Ramos (cell line): Measurements from ENCODE around the gene PMPCA.

Experiments
- in situ Hi-C: fragments of 300-500 bp; cut with MboI; formaldehyde crosslinking; loops from one replicate; pipeline ENCODE4 v1.14.3; 2022; ENCODE audit warnings: low sequenced_read_pairs; ENCODE audit not compliant: unreplicated experiment

Gene PMPCA

DNA sequence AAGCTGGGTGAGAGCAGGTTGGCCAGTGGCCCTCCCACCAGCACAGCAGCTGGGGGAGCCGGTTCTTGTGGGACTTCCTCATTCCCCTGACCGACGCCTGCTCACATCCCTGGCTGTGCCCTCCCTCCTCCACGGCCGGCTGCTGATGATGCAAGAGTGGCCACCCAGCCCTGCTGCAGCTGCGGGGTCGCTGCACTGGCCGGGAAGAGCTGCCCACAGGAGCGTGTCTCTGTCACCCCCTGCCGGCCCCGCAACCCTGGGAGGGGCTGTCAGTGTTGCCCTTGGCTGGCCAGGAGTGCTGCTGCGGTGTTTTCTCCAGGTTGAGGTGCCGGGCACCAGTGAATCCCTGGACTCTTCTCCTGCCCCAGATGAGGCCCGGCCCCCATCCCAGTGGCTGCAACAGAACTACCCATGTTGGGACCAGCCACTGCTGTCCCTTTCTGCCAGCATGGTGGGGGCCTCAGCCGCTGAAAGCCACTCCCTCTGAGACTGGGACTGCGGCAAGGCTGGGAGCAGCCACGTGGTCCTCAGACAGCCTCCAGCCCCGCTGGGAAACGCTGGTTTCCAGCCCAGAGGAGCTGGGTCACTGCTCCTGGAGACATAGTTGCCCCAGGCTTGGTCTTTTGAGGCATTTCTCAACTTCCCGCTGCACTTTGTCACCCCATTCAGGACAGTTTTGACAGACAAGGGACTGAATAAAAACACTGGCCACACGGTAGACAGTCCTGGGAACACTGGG lies 37.7 kb upstream of the PMPCA start:
- in situ Hi-C loops, result no loop called here

DNA sequence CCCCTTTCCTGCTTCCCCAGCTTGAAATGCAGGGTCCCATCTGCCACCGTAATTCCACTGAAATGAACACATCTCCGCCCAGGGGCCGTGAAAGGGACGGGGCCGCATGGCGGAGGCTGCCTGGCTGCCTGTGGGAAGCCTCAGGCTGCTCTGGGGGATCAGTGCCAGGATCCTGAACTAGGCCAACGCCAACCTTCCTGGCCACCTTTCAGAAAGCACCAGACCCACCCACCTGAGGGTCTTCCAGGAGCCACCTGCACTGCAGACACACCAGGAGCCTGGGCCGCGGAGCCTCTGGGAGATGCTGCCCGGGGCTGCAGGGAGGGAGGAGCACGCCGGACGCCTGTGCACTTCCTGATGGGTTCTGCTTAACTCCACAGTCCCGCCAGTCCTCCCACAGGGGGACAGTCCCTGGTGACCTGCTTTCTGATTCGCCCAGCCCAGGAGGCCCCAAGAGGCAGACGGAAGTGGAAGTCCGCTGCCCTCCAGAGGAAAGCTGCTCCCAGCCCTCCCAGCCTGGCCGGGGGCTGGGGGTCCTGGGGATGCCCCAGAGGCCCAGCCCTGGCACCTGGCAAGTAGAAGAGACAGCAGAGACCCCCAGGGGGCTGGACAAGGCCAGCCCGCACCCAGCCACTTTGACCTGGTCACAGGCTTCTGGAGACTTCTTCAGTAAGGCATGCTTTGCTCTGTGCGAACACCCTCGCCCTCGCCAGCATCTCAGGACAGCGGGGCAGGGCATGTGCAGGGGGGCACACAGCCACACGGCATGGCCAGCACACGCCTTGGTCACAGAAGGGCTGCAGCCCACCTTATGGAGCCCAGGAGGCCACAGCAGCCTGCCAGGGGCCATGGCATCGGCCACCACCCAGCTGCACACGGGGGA lies 36.9 kb upstream of the PMPCA start, which contains the start of gene CARD9:
TSS of gene CARD9 (minus strand) at position 370 of the 883 bp plus-strand sequence. CDS start 1,591 bp downstream, outside the sequence.
- in situ Hi-C loops, result no loop called here

DNA sequence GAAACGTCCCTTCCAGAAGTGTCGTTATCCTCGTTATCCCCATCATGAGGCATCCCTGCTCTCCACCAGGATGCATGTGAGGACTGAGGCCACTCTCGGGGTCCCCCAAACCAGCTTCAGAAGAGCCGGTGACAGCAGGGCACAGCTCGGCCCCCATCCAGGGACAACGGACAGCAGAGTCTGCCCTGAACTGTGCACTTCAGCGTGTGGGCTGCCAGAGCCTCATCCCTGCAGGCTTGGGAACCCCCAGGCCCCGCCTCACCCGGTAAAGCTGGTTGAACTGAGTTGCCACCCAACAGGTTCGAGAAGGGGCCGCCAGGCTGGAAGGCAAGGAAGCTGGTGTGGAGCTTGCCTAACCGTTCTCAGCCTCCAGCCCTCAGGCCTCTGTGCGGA lies 36.3 kb upstream of the PMPCA start:
- in situ Hi-C loops, result no loop called here

DNA sequence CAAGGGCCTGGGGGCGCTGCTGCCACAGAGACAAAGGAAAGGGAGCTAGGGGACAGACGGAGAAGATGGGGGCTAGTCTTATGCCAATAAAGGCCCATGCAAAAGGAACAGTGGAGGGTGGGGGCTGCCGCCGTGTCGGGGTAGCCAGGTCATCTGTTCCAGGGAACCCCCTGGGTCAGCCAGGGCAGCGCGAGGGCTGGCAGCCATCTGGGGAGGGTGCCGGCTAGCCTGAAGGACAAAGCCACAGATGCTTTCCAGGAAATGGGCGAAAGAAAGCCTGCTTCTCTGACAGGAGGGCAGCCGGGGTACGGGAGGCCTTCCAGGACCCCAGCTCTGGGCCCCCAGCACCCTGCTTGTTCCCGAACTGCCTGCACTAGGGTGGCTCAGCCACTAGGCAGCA lies 35.4 kb upstream of the PMPCA start:
- in situ Hi-C loops, result no loop called here

DNA sequence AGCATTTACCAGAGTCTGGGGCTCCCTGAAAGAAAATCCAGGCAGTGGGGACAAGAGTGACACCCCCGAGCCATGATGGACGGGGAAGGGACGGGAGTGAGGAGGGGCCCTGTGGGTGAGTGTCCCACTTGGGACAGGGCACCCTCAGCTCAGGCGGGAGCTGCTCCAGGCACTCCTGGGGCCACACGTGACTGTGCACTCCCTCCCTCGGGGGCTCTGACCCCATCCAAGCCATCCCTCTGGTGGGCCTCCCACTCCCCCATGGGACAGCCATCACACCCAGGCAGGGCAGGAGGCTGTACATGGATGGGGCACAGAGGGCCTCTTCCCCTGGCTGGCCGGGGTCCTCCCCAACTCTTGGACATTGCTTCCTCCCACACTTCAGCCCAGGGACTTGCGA lies 34.0 kb upstream of the PMPCA start:
- in situ Hi-C loops, result no loop called here

DNA sequence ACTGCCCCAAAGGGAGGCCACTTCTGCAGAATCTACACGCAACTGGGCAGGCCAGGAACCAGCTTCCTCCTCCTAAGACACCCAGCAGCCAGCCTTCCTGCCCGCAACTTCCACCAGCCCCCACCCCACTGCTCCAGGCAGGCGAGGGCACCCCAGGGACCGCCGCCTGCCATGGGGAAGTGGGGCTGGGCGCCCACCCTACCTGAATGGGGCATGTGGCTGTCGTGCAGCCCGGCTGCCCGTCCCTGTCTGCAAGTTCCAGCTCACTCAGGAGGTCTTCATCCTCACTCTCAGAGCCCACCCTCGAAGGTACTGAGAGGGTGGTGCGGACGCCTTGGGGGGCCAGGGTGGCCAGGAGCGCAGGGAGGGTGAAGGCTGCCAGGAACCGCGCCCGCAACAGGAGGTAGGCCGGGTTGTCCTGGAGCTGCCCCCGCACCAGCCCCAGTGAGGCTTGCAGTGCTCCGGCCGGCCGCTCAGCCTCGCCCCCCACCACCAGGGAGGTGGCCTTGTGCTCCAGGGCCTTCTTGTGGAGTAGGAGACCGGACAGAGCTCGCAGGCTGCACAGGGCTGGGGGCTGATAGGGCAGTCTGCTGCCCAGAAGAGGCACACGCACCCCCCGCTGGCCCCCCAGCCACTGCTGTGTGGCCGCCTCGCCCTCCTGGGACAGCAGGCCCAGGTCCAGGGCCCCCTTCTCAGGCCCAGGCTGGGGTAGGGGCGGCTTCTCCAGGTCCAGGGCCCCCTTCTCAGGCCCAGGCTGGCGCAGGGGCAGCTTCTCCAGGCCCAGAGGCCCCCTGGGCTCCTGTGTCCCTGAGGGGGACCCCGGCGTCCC lies 32.9 kb upstream of the PMPCA start:
- in situ Hi-C loops, result no loop called here

DNA sequence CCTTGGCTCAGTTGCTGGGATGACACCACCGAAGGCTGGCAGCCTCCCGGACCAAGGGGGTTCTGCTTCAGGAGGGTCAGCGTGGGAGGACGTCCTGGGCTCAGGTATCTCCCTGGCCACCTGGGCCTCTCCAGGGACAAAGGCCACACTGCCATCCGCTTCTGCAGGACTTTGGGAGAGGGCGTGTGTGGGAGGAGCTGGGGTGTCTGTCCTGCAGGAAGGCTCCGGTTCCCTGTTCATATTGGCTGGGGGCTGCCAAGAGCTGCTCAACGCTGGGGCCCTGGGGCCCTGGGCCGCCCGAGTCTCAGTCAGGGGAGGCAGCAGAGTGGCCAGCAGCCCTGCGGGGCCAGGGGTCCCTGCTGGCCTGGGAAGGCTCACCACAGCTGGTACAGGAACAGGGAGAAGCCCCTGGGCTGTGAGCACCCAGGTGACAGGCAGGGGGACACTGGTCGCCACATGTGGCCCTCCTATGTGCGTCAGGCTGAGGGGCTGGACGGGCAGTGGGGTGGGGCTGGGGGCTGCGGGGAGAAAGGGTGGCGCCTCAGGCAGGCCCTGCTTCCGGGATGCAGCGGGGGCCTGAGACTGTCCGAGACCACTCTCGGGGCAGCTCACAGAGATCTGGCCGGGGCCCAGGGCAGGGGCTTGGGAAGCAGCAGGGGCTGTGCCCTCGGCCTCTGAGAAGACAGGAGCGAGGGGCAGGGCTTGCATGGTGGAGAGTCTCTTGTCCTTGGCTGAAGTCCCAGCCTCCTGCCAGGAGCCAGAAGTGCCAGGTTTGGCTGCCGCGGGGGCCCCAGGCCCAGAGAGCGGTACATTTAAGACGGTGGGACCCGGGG lies 32.1 kb upstream of the PMPCA start:
- in situ Hi-C loops, result no loop called here

DNA sequence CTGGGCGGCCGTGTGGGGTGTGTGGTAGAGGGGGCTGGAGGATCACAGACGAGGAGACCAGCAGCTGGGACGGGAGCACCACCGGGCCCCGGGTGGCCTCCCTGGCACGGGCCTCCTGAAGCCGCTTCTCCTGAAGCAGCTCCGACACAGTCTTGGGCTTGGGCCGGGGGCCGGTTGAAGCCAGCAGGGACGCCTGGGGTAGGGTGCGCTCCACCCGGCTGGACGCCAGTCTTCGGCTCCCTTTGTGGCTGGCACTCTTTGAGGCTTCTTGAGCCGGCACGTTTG lies 31.5 kb upstream of the PMPCA start:
- in situ Hi-C loops, result no loop called here

DNA sequence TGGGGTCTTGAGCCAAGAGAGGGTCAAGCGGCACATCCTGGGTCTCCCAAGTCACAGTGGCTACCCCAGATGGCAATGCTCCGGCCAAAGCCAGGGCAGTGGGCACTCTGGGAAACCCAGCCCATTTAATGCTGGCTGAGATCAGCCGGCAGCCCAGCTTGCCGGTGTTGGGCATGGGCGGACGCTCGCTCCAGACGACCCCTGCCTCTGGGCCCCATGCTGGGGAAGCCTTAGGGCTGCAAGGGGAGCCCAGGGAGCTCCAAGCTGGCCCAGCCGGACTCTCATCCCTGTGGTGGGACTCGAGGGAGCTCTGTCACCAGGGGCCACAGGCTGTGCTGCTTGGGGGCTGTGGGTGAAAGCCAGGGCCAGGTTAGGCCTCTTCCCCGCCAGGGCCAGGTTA lies 31.1 kb upstream of the PMPCA start:
- in situ Hi-C loops, result no loop called here

DNA sequence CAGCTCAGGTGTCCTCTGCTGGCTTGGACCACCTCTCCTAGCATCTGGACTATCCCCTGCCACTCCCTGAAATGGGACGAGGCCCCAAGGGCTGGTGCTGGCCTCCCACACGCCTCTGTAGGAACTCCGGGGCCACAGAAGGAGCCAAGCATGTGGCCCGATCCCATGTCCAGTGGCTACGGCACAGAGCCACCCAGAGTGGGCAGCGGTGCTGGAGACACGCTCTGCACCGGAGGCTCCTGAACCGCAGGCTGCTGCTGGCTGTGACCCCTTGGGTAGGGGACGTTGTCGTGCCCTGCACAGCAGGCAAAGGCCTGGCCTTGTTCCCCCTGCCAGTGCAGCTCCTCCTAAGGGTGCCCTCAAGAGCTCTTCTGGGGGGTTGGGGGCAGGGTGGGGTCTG lies 30.6 kb upstream of the PMPCA start:
- in situ Hi-C loops, result no loop called here

DNA sequence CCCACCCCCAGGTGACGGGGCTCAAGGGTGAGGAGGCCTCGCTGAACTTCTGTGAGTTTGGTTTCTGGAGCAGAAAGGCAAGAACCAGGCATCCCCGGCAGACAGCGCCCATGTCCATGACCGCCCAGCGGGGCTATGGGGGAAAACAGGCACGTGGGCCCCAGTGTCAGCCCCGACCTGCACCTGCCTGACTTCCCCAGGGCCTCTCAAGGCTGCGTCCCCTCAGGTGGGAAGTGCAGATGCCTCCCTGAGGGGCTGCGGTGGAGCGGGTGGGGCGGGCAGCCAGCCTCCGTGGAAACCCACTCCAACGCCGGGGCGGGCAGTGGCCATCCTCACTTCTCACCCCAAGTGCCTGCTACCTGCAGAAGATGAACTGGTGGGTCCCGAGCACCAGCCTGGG lies 30.1 kb upstream of the PMPCA start:
- in situ Hi-C loops, result no loop called here

DNA sequence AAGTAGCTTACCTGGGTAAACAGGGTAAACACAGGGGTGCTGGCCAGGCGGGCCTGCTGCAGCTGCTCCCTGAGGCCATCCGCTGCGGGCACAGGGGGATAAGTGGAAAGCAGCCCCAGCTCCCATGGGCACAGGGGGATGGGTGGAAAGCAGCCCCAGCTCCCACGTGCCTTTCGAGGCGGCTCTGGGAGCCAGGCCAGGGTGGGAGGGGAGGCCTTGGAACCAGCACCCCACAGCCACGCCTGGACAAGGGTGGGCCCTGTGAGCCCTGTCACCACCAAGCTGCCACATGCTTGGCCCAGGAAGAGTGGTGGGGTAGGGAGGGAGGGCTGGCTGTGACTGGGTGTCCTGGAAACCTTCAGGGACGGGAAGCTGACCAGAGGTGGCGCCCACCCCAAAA lies 29.1 kb upstream of the PMPCA start:
- in situ Hi-C loops, result no loop called here

DNA sequence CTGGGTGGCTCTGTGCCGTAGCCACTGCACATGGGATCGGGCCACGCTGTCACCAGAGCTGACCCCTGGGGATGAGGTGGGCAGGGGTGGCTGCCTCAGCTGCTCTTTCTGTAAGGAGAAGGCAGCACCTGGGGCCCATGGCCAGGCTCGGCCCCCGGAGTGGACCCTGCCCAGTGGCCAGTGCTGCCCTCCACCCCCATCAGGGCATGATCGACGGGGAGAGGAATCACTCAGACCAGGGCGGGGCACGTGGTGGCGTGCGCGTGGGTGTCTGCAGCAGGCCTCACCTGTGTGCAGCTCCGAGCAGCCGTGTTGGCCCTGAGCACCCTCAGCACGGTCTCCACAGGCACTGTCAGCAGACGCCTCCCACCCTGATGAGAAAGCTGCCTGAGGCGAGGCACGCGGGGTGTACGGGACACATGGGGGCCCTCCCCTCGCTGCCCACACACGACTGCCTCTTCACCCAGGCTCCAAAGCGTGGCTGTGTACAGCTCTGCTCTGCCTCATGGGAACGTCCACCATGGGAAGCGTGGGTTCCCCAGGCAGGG lies 28.4 kb upstream of the PMPCA start:
- in situ Hi-C loops, result no loop called here

DNA sequence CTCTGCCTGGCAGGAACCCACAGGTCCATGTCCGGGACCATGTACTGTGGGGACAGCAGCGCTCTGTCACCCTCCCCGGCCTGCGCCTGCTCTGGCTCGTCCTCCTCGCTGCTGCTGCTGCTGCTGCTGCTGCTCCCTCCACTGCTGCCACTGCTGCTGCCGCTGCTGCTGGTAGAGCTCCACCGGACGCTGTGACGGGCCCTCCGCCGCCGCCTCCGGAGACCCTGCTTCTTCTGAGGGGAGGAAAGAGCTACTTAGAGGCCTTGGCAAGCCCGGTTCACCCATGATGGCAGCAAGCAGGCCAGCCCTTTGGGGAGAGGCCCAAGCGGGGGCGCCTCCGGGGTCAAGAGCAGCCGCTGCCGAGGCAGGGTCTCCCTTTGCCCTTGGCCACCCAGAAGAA lies 27.0 kb upstream of the PMPCA start:
- in situ Hi-C loops, result no loop called here

DNA sequence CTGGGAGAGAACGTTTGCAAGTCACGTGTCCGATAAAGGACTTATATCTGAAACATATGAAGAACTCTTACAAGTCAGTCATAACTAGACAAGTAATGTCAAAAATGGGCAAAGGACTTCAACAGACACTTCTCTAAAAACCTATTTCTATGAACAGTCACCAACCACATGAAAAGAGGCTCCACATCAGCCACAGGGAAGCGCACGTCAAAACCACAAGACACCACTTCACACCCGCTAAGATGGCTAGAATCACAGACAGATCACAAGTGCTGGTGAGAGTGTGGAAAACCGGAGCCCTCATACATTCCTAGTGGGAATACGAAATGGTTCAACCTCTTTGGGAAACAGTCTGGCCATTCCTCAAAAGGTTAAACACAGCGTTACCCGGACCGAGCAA lies 25.4 kb upstream of the PMPCA start:
- in situ Hi-C loops, result no loop called here

DNA sequence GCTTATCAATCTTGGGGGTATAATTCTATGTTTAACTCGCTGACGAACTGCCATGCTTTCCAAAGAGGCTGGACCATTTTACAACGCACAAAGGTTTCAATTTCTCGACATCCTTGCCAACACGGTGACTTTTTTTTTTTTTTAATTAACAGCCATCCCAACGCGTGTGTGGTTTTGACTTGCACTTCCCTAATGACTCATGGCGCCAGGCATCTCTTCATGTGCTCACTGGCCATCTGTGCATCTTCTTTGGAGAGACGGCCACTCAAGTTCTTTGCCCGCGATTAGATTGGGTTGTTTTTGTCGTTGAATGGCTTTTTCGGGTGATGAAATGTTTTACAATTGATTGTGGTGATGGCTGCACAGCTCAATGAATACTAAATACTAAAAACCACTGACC lies 24.4 kb upstream of the PMPCA start:
- in situ Hi-C loops, result no loop called here

DNA sequence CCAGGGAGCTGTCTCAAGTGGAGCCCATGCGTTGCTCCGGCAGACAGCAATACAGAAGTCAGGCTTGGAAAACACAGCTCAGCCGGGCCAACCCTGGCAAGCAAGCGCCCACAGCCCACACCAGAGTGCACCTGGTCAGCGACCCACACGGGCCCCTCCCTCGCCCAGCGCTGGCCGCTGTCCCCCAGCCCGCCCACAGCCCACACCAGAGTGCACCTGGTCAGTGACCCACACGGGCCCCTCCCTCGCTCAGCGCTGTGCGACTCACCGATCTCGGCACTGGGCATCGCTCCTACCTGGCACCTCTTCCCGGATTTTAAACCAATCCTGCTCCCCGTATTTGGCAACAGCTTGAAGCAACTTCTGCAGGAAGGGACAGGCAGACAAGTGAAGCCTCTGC lies 23.2 kb upstream of the PMPCA start:
- in situ Hi-C loops, result no loop called here

DNA sequence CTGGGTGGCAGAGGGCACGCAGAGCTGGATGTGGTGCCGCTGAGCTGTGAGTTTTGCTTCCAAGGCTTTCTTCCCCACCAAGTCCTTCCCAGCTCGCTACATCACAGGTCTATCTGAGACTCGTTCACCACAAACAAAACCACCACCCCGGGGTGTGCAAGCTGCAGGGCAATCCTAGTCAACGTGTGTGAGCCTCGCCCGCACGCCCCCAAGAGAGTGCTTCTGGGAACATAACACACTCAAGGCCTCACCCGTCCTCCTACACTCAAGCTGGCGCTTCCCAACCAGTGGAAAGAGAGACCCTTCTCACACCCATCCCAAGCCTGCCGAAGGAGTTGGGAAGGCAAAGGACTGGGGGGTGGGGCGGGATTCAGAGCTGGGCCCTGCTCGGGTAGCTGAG lies 21.1 kb upstream of the PMPCA start:
- in situ Hi-C loops, result no loop called here

DNA sequence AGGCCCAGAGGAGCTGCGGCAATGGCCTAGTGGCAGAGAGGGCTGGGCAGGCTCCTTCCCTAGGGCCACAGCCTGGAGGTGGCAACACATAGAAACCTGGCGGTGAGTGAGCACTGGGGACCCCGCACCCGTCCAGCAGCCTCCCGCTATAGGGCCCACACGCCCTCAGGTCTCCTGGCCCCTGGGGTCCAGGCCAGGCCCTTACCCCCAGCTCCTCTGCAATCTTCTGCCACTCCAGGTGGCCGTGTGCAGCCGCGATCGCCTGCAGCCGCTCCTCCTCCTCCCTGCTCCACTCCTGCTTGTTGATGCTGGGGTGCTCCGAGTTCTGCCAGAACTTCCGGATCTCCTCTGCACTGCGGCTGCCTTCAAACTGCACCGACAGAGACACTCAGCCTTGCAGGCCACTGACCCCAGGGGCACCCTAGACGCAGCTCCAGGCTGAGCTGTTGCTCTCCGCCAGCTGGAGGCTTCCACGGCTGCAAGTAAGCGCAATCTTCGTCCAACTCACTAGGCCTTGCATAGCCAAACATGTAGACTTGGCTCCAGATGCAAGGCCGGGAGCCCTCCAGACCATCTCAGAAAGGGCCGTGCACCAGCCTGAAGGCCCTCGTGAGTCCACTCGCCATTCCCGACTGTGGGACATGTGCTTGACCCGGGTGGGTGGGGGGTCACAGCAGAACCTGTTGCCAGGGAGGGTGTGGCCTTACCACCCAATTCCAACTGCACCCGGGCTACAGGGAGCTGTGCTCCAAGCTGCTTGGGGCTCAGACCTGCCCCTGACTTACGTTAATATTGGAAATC lies 18.5 kb upstream of the PMPCA start:
- in situ Hi-C loops, result no loop called here
